WERI-Rb-1 (cell line): ENCODE results near the gene INO80D.

ENCODE experiments used
- DNase-seq: peaks from one replicate; pipeline ENCODE4 v3.0.0-alpha.2; 2020
- H3K27ac ChIP-seq: fragments of 250-450 bp; sonication (Bioruptor Pico); 2 replicates; pipeline ENCODE4 v1.5.1; 2020; ENCODE audit warnings: mild to moderate bottlenecking, moderate library complexity
- H3K27me3 ChIP-seq: fragments of 250-450 bp; sonication (Bioruptor Pico); 2 replicates; pipeline ENCODE4 v1.5.1; 2021; ENCODE audit warnings: mild to moderate bottlenecking, low read depth, moderate library complexity; ENCODE audit not compliant: insufficient read depth, severe bottlenecking
- H3K36me3 ChIP-seq: fragments of 250-450 bp; sonication (Bioruptor Pico); 2 replicates; pipeline ENCODE4 v1.5.1; 2020; ENCODE audit warnings: mild to moderate bottlenecking, moderate library complexity
- H3K4me3 ChIP-seq: 2 replicates; pipeline ENCODE4 v1.5.1; 2011; ENCODE audit warnings: low read depth, mild to moderate bottlenecking, control low read depth, low read length
- H3K9me3 ChIP-seq: fragments of 250-450 bp; sonication (Bioruptor Pico); 2 replicates; pipeline ENCODE4 v1.5.1; 2021; ENCODE audit warnings: mild to moderate bottlenecking, moderate library complexity; ENCODE audit not compliant: severe bottlenecking
- TF ChIP-seq, protein P1 (sequence below): IDR thresholded peaks from 2 replicates; pipeline ENCODE4 v1.5.1; 2011; ENCODE audit warnings: low read depth, mild to moderate bottlenecking, control low read depth, inconsistent platforms, low read length

INO80D gene

DNA sequence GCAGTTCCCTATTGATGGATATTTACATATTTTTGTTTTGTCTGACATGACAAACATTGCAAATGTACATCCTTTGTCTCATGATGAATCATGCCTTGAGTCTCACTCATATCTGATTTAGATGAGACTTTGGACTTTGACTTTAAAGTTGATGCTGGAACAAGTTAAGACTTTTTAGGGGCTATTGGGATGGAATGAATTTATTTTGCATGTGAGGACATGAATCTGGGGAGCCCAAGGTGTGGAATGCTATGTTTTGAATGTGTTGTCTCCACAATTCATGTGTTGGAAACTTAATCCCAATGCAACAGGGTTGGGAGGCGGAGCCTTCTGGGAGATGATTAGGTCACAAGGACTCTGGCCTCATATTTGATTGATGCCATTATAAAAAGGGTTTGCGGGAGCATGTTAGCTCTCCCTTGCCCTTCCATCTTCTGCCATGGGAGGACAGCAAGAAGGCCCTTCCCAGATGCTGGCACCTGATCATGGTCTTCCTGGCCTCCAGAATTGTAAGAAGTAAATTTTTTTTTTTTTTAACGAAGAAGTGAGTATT, 29.1 kb upstream of the INO80D start:
- Histone ChIP-seq H3K9me3 (no peaks in the 10 kb centered on the region), H3K36me3 (peaks cover 12% of the 10 kb centered on the region), H3K4me3 (no peak overlapping the region), H3K27ac (no peak overlapping the region), H3K27me3 (no peaks in the 10 kb centered on the region)
- DNase-seq: no peak
- TF ChIP-seq, protein P1, sequence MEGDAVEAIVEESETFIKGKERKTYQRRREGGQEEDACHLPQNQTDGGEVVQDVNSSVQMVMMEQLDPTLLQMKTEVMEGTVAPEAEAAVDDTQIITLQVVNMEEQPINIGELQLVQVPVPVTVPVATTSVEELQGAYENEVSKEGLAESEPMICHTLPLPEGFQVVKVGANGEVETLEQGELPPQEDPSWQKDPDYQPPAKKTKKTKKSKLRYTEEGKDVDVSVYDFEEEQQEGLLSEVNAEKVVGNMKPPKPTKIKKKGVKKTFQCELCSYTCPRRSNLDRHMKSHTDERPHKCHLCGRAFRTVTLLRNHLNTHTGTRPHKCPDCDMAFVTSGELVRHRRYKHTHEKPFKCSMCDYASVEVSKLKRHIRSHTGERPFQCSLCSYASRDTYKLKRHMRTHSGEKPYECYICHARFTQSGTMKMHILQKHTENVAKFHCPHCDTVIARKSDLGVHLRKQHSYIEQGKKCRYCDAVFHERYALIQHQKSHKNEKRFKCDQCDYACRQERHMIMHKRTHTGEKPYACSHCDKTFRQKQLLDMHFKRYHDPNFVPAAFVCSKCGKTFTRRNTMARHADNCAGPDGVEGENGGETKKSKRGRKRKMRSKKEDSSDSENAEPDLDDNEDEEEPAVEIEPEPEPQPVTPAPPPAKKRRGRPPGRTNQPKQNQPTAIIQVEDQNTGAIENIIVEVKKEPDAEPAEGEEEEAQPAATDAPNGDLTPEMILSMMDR: no peak

DNA sequence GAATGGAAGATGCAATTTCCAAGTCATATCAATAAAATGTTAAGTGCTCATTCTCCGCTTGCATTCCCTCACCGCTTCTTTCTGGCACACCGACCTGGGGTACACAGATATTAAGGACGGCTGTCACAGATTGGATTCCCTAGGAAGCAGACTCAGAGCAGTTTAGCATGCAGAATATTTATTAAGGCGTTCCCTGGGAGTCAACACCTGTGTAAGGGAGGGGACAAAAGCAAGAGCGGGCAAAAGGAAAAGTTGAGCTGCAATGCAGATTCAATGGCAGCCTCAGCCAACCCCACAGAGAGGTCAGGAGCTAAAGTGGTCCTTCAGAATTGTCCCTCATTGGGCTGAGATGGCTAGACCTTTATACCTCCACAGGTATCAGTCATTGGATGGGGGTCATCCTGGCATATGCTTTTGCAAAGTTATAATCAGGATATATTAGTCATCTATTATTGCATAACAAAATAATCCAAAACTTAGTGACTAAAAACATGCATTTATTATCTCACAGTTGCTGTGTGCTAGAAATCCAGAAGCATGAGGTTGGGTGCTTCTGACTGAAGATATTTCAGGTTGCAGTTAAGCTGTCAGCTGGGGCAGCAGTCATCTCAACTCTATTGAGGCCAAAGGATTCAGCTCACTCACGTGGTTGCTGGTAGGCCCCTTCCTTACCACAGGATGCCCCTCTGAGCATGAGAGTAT, 27.0 kb upstream of the INO80D start:
- H3K4me3 ChIP-seq: no peak overlapping the region
- TF ChIP-seq, protein P1: no peak
- DNase-seq: no peak
- no peaks in the 10 kb centered on the region for H3K27me3 ChIP-seq
- H3K36me3 ChIP-seq: peaks cover 9% of the 10 kb centered on the region
- H3K9me3 ChIP-seq: no peaks in the 10 kb centered on the region
- H3K27ac ChIP-seq: no peak overlapping the region

DNA sequence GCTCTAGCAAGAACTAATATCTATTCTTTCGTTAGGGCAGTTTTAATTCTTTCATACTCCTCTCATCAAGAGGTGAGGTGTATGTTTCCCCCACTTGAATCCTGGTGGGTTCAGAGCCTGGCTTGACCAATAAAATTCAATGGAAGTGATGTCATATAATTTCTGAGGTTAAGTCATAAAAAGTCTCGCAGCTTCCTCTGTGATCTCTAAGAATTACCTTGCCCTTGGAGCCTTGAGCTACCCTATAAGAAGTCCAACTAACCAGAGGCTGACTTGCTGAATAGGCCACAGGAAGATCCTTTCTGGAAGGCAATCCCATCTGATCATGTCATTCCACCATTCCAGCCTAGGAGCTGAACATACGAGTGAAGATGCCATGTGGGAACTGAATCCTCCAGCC, 26.1 kb upstream of the INO80D start:
- TF ChIP-seq, protein P1: no peak
- Histone ChIP-seq H3K4me3 (no peak overlapping the region), H3K27ac (no peak overlapping the region), H3K9me3 (no peaks in the 10 kb centered on the region), H3K27me3 (no peaks in the 10 kb centered on the region), H3K36me3 (peaks cover 9% of the 10 kb centered on the region)
- DNase-seq: no peak

DNA sequence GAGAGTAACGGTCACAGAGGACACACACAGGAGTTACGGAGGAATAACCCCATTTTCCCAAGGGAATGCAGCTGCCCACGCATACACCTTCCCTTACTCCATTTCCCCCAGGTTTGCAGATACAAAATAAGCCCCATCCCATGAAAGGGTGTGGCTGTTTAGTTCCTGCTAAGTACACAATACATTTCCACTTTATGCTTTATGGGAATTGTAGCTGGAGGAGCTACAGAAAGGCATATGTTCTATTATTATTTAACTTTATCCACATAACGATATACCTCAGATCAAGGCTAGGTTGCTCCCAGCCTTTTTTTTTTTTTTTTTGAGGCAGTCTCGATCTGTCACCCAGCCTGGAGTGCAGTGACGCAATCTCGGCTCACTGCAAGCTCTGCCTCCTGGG, 22.7 kb upstream of the INO80D start:
- TF ChIP-seq, protein P1: no peak
- H3K4me3 ChIP-seq: no peak overlapping the region
- no peak for DNase-seq
- H3K27ac ChIP-seq: no peak overlapping the region
- no peaks in the 10 kb centered on the region for H3K27me3 ChIP-seq
- H3K9me3 ChIP-seq: no peaks in the 10 kb centered on the region
- no peaks in the 10 kb centered on the region; the same call in 1 of the 2 replicates for H3K36me3 ChIP-seq

DNA sequence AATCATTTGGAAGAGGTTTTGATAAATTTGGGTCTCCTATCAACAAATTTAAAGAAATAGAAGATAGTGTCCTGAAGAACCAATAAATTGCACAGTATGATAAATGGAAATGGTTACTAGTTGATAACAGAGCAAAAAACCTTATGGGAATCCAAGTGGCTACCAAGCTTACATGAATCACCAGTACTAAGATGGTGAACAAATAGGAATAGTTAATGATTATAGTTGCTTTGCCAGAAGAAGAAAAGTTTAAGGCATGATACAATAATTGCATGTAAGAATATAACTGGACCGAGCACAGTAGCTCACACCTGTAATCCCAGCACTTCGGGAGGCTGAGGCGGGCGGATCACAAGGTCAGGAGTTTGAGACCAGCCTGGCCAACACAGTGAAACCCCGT, 19.6 kb upstream of the INO80D start:
- H3K27me3 ChIP-seq: no peaks in the 10 kb centered on the region
- H3K9me3 ChIP-seq: no peaks in the 10 kb centered on the region
- H3K4me3 ChIP-seq: no peak overlapping the region
- TF ChIP-seq, protein P1: no peak
- DNase-seq: no peak
- no peaks in the 10 kb centered on the region; the same call in 1 of the 2 replicates for H3K36me3 ChIP-seq
- no peak overlapping the region for H3K27ac ChIP-seq
